Retinal pigment epithelial cell (primary cell): ENCODE measurements around the gene SLC13A3.

ENCODE experiments used
- DNase-seq: peaks from one replicate; pipeline ENCODE4 v3.0.0-alpha.2; 2010; ENCODE audit warnings: low read depth
- H3K4me3 ChIP-seq: 2 replicates; pipeline ENCODE4 v1.5.1; 2011; ENCODE audit warnings: mild to moderate bottlenecking, low read length, control low read depth, moderate library complexity
- TF ChIP-seq, protein P1 (sequence below): conservative IDR thresholded peaks from 2 replicates; pipeline ENCODE4 v1.5.1; 2011; ENCODE audit warnings: low read depth, low read length, control low read depth, inconsistent platforms

SLC13A3 gene

DNA sequence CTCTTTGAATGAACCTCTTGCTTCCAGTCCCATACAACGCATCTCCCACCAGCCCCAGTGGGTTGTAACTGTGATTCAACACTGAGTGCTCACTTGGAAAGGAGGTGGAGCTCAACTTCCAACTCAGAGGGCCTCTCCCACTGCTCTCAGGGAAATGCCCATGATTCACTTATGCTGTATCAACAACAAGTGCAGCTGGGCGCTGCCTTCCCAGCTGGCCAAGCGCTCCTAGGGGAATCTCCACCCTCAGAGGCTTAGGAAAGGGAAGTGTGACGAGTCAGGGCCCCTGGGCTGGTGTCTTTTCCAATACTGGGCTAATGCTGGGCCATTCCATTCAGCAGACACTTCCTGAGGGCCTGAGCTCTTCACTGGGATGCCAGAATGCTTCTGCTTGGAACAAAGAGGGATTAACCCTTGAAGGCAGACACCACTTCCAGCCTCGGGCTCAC is 92.7 kb downstream of the SLC13A3 start:
- DNase-seq = peak; percentile 55
- TF ChIP-seq, protein P1, sequence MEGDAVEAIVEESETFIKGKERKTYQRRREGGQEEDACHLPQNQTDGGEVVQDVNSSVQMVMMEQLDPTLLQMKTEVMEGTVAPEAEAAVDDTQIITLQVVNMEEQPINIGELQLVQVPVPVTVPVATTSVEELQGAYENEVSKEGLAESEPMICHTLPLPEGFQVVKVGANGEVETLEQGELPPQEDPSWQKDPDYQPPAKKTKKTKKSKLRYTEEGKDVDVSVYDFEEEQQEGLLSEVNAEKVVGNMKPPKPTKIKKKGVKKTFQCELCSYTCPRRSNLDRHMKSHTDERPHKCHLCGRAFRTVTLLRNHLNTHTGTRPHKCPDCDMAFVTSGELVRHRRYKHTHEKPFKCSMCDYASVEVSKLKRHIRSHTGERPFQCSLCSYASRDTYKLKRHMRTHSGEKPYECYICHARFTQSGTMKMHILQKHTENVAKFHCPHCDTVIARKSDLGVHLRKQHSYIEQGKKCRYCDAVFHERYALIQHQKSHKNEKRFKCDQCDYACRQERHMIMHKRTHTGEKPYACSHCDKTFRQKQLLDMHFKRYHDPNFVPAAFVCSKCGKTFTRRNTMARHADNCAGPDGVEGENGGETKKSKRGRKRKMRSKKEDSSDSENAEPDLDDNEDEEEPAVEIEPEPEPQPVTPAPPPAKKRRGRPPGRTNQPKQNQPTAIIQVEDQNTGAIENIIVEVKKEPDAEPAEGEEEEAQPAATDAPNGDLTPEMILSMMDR = no peak
- no peak overlapping the region for H3K4me3 ChIP-seq

DNA sequence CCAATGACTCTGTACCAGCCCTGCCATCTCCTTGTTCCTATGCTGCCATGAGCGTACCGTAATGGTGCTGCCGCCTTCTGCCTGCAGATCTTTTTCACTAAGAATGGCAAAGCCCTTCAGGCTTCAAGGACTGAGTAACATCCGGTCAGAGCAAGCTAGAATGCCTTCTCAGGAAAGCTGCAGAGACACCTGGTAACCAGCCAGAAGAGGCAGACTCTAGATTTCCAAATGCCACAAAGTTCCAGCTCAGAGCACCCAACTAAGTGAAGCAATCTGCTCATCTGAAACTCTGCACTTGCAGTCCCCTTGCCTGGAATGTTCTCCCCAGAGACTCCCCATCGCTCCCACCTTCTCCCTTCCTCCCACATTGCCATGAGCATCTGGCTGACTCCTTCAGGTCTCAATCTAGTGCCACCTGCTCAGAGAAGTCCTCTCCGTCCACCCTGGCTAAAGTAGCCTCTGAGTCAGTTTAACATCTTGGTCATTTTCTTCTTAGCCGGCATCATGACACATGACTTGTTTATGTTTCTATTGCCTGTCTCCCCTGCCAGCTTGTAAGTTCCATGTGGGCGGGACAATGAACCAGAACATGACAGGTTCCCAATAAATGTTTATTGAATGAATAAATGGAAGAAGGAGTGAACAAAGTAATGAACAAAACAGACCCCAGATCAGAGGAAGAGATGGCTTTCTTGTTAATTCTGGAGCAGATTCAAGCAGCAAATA is 93.9 kb downstream of the SLC13A3 start:
- H3K4me3 ChIP-seq = no peak overlapping the region
- TF ChIP-seq, protein P1 = no peak
- no peak for DNase-seq

DNA sequence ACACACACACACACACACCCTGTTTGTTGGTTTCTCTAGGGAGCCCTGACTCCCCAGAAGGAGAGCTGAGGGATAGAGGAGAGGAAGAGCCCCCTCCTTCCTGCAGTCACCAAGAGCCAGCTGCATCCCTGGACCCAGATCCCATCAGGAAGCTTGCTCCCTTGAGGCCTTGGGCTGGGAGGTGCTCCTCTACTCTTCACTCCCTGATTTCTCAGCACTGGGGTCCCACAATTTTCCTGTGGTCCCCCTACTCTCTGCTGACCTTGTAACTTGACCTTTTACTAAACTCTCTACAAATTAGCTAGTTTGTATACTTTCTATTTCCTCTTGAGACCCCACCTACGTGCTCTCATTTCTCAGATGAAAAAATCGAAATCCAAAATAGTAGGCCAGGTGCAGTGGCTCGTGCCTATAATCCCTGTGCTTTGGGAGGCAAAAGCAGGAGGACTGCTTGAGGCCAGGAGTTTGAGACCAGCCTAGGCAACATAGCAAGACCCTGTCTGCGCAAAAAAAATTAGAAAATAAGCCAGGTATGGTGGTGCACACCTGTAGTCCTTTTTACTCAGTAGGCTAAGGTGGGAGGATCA is 95.8 kb downstream of the SLC13A3 start:
- TF ChIP-seq, protein P1 = no peak
- H3K4me3 ChIP-seq = no peak overlapping the region
- no peak for DNase-seq

DNA sequence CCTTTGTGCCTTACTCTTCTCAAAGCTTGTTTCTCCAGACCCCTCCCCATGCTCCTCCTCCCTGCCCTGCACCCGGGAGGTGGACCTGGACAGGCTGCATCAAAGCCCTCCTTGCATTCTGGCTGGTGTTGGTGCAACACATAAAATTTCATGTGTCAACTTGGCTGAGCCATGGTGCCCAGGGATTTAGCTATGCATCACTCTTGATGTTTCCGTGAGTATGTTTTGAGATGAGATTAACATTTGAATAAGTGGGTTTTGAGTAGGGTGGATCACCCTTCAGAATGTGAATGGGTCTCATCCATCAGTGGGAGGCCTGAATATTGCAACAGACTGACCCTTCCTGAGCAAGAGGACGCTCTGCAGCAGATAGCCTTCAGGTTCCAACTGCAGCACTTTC is 96.4 kb downstream of the SLC13A3 start:
- no peak for DNase-seq
- no peak overlapping the region for H3K4me3 ChIP-seq
- TF ChIP-seq, protein P1 = no peak

DNA sequence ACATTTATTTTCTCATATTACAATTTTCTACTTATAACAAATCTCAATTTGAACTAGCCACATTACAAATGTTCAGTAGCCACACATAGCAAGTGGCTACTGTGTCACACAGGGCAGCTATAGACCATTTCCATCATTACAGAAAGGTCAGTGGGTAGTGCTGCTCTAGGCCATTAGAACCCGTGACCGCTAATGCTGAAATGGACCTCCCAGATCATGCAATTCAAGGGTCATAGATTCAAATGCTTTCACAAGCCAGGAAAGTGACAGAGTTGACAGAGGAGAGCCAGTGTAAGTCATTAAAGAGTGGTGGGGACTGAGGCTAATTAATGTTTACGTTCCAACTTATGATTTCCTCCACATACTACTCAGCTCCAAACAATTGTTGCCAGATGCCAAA is 97.3 kb downstream of the SLC13A3 start:
- TF ChIP-seq, protein P1 = no peak
- DNase-seq = no peak

DNA sequence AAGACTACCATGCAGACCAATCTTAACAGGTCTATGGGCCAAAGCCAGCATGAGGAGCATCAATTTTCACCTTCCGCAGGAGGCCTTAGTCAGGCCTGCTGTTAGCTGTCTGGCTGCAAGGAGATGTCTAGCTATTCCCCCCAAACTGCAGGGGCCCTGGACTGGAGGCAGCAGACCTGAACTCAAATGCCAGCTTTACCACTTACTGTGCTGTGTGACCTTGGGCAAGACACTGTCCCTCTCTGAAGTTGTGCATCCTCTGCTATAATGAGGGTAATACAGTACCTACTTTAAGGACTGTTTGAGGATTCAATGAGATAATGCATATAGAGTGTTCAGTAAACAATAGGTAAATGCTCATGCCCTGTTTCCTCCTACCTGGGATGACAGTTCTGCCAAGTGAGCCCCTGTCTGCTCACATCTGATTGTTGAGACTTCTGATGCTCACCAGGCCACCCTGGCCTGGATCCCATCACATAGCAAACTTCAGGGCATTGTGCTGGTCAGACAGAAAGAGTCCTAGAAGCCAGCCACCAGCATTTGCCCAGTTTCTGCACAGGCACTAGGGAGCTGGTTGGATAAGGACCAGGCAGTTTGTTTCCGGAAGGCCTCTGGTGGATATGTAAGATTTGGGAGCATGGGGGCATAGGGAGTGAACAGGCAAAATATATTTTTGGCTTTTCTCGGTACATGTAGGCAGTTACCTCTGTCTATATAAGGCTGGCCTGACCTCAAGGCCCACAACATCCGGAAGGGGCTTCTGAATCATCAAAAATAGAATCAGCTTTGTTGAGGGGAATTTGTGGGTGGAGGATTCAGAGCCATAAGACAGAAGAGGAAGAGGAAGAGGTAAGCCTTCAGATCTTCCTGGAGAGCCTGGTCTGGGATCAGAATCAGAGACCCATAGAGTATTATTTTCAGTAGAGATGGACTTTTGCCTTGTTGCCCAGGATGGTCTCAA is 98.5 kb downstream of the SLC13A3 start:
- TF ChIP-seq, protein P1 = no peak
- H3K4me3 ChIP-seq = no peak overlapping the region
- no peak for DNase-seq

More for the DNA sequence above, 97.3 kb downstream of the SLC13A3 start:
- H3K4me3 ChIP-seq = no peak overlapping the region
